ENCODE measurements around the gene UQCR10.

Gene UQCR10

DNA sequence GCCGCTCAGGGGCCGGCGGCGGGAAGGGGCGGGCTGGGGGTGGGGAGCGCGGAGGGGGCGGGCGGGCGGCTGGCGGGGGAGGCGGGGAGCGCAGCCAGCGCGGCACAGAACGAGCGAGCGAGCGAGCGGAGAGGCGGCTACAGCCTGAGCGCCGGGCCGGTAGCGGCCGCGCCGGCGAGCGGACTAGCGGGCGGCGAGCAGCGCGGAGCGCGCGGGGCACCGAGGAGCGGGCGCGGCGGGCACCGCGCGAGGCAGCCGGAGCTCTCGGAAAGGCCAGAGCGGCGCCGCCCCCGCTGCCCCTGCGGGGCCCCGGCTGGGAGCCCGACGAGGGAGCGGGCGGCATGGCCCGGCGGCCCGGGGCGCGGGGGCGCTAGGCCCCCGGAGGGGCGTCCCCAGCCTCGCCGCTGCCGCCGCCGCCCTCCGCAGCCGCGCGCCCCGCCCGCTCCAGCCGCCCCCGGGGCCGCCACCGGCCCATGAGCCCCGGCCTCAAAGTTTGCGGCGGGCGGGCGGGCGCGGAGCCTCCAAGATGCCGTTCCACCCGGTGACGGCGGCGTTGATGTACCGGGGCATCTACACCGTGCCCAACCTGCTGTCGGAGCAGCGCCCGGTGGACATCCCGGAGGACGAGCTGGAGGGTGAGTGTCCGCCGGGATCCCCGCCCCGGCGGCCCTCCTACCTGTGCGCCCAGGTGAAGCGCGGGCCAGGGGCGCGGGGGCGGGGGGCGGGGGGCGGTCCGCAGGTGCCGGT is 47.1 kb upstream of the UQCR10 start, which contains the start of gene CABP7:
TSS of gene CABP7 (plus strand) at position 105 of the 747 bp plus-strand sequence. CDS start at position 527, 422 bp downstream.
- TF ChIP-seq, protein P1, sequence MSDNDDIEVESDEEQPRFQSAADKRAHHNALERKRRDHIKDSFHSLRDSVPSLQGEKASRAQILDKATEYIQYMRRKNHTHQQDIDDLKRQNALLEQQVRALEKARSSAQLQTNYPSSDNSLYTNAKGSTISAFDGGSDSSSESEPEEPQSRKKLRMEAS (IDR thresholded peaks at IDR 0.05) = no peak; the same call in 1 of the 2 replicates
- TF ChIP-seq TEAD4 (IDR thresholded peaks at IDR 0.05) = no peak
- TF ChIP-seq EGR1 (IDR thresholded peaks at IDR 0.05) = no peak
- no peak for TF ChIP-seq EP300 (IDR thresholded peaks at IDR 0.05; ENCODE audit: borderline replicate concordance)
- TF ChIP-seq YY1 (IDR thresholded peaks at IDR 0.05; ENCODE audit: low read depth) = no peak
- TF ChIP-seq RAD21 (IDR thresholded peaks at IDR 0.05; ENCODE audit: low read depth) = no peak
- TF ChIP-seq NFIC (IDR thresholded peaks at IDR 0.05) = no peak
- no peak for TF ChIP-seq TAF1 (IDR thresholded peaks at IDR 0.05; ENCODE audit: low read depth)
- TF ChIP-seq CEBPB (IDR thresholded peaks at IDR 0.05) = no peak
- no peak for TF ChIP-seq TCF12 (IDR thresholded peaks at IDR 0.05; ENCODE audit: low read depth)
- TF ChIP-seq, protein P2, sequence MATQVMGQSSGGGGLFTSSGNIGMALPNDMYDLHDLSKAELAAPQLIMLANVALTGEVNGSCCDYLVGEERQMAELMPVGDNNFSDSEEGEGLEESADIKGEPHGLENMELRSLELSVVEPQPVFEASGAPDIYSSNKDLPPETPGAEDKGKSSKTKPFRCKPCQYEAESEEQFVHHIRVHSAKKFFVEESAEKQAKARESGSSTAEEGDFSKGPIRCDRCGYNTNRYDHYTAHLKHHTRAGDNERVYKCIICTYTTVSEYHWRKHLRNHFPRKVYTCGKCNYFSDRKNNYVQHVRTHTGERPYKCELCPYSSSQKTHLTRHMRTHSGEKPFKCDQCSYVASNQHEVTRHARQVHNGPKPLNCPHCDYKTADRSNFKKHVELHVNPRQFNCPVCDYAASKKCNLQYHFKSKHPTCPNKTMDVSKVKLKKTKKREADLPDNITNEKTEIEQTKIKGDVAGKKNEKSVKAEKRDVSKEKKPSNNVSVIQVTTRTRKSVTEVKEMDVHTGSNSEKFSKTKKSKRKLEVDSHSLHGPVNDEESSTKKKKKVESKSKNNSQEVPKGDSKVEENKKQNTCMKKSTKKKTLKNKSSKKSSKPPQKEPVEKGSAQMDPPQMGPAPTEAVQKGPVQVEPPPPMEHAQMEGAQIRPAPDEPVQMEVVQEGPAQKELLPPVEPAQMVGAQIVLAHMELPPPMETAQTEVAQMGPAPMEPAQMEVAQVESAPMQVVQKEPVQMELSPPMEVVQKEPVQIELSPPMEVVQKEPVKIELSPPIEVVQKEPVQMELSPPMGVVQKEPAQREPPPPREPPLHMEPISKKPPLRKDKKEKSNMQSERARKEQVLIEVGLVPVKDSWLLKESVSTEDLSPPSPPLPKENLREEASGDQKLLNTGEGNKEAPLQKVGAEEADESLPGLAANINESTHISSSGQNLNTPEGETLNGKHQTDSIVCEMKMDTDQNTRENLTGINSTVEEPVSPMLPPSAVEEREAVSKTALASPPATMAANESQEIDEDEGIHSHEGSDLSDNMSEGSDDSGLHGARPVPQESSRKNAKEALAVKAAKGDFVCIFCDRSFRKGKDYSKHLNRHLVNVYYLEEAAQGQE (IDR thresholded peaks at IDR 0.05; ENCODE audit: low read depth) = no peak

DNA sequence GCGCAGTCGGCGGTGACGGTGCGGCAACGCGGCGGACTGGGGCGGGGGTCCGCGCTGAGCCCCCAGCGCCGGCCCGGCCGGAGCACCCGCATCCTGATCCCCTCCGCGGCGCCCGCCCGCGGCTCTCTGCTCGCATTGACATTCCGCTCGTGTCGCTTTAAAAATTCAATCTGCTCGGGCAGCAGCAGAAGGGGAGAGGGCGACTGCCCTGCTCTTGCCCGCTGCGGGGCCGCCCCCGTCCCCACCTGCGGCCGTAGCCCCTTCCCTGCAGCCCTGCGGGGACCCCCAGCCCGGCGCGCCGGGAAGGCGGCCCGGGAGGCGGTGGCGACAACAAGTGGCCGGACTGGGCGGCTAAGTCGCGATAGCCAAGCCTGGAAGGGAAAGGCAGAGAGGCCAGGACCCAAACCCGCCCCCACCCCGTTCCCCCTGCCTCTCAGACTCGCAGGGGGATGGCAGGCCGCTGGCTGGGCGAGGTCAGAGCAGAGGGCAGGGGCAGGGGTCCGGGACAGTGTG is 46.3 kb upstream of the UQCR10 start:
- 0 out of 2 replicates have a peak, but pooled peaks have one; percentile 5 for TF ChIP-seq ZBTB7A (IDR thresholded peaks at IDR 0.05; ENCODE audit: low read depth)
- TF ChIP-seq NFIC (IDR thresholded peaks at IDR 0.05) = no peak

DNA sequence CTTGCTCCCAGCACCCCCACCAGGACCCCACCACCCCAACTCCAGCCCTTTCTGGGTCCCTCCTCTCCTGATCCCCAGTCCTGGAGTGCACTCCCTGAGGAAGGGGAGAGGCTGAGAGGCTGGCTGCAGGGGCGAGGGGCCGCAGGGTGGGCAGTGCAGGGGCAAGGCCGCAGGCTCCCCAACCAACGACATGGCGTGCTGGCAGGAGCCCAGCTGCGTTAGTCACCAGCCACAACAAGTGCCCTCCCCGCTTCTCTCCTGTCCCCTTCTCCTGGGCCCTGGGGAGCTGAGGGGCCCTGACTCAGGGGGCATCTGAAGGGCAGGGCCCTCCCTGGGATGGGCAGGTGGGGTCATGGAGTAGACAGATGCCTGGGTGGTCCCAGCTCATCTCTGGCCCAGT is 45.0 kb upstream of the UQCR10 start:
- no peak for TF ChIP-seq CREB1 (IDR thresholded peaks at IDR 0.05; ENCODE audit: low read depth)
- no peak for TF ChIP-seq TAF1 (IDR thresholded peaks at IDR 0.05; ENCODE audit: low read depth)
- no peak for TF ChIP-seq CEBPB (IDR thresholded peaks at IDR 0.05)
- no peak for TF ChIP-seq TEAD4 (IDR thresholded peaks at IDR 0.05)
- no peak for TF ChIP-seq EP300 (IDR thresholded peaks at IDR 0.05; ENCODE audit: borderline replicate concordance)
- TF ChIP-seq TCF12 (IDR thresholded peaks at IDR 0.05; ENCODE audit: low read depth) = no peak
- TF ChIP-seq FOXM1 (IDR thresholded peaks at IDR 0.05; ENCODE audit: borderline replicate concordance, low read depth) = no peak
- TF ChIP-seq RAD21 (IDR thresholded peaks at IDR 0.05; ENCODE audit: low read depth) = no peak
- no peak for TF ChIP-seq YY1 (IDR thresholded peaks at IDR 0.05; ENCODE audit: low read depth)
- no peak for TF ChIP-seq ZBTB7A (IDR thresholded peaks at IDR 0.05; ENCODE audit: low read depth)
- TF ChIP-seq, protein P1 (IDR thresholded peaks at IDR 0.05) = no peak
- TF ChIP-seq NFIC (IDR thresholded peaks at IDR 0.05) = no peak
- TF ChIP-seq, protein P2 (IDR thresholded peaks at IDR 0.05; ENCODE audit: low read depth) = no peak
- TF ChIP-seq EGR1 (IDR thresholded peaks at IDR 0.05) = no peak
- TF ChIP-seq, protein P3, sequence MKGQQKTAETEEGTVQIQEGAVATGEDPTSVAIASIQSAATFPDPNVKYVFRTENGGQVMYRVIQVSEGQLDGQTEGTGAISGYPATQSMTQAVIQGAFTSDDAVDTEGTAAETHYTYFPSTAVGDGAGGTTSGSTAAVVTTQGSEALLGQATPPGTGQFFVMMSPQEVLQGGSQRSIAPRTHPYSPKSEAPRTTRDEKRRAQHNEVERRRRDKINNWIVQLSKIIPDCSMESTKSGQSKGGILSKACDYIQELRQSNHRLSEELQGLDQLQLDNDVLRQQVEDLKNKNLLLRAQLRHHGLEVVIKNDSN (IDR thresholded peaks at IDR 0.05) = no peak

DNA sequence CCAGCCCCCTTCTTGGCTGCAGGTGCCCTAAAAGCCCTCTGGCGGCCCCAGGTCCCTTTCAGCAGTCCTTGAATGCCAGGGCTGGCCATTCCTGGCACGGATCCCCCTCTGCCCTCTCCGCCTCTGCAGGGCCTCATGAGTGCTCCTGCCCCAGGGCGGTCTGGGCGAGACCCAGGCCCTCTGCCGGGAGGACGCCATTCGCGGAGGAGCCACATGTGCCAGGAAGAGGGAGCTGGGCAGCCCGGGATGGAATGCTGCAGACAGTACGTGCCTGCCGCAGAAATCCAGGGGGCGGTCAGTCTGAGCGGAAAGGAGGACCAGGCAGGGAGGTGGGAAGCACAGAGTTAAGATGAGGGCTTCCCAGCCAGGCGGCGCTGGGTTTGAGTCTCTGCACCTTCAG is 44.6 kb upstream of the UQCR10 start:
- TF ChIP-seq FOXM1 (IDR thresholded peaks at IDR 0.05; ENCODE audit: borderline replicate concordance, low read depth) (no peak), RAD21 (IDR thresholded peaks at IDR 0.05; ENCODE audit: low read depth) (no peak), YY1 (IDR thresholded peaks at IDR 0.05; ENCODE audit: low read depth) (no peak), CREB1 (IDR thresholded peaks at IDR 0.05; ENCODE audit: low read depth) (no peak), TAF1 (IDR thresholded peaks at IDR 0.05; ENCODE audit: low read depth) (no peak), EP300 (IDR thresholded peaks at IDR 0.05; ENCODE audit: borderline replicate concordance) (no peak), CEBPB (IDR thresholded peaks at IDR 0.05) (no peak), ZBTB7A (IDR thresholded peaks at IDR 0.05; ENCODE audit: low read depth) (no peak), TCF12 (IDR thresholded peaks at IDR 0.05; ENCODE audit: low read depth) (no peak), EGR1 (IDR thresholded peaks at IDR 0.05) (no peak), NFIC (IDR thresholded peaks at IDR 0.05) (no peak), TEAD4 (IDR thresholded peaks at IDR 0.05) (no peak)
- TF ChIP-seq, protein P1 (IDR thresholded peaks at IDR 0.05) = no peak
- TF ChIP-seq, protein P2 (IDR thresholded peaks at IDR 0.05; ENCODE audit: low read depth) = no peak
- TF ChIP-seq, protein P3 (IDR thresholded peaks at IDR 0.05) = no peak
